OCI-LY1 (cell line): ENCODE measurements around the gene FIG4.

ENCODE experiments used
- H2AFZ ChIP-seq: fragments of 200-600 bp; sonication (generic), shearing (Covaris generic); 2 replicates; pipeline ENCODE4 v1.6.0; 2014; ENCODE audit warnings: antibody characterized with exemption, mild to moderate bottlenecking, low read length
- H3F3A ChIP-seq: fragments of 200-600 bp; sonication (generic), shearing (Covaris generic); 2 replicates; pipeline ENCODE4 v1.6.0; 2014; ENCODE audit warnings: mild to moderate bottlenecking, antibody characterized with exemption, low read length, moderate library complexity; ENCODE audit not compliant: insufficient read depth
- H3K27ac ChIP-seq: fragments of 200-600 bp; sonication (generic); 2 replicates; pipeline ENCODE4 v1.5.1; 2014; ENCODE audit warnings: low read length, mixed run types, mild to moderate bottlenecking, low read depth; ENCODE audit not compliant: poor library complexity, severe bottlenecking
- H3K27me3 ChIP-seq: fragments of 200-600 bp; sonication (generic); 2 replicates; pipeline ENCODE4 v1.6.0; 2014; ENCODE audit warnings: antibody characterized with exemption, mild to moderate bottlenecking, low read length, moderate library complexity; ENCODE audit not compliant: insufficient read depth
- H3K36me3 ChIP-seq: fragments of 200-600 bp; sonication (generic); 2 replicates; pipeline ENCODE4 v1.6.1; 2014; ENCODE audit warnings: mild to moderate bottlenecking, antibody characterized with exemption, low read length, moderate library complexity, mixed read lengths; ENCODE audit not compliant: insufficient read depth
- H3K4me1 ChIP-seq: fragments of 200-600 bp; sonication (generic); 2 replicates; pipeline ENCODE4 v1.5.1; 2014; ENCODE audit warnings: mild to moderate bottlenecking, low read length, moderate library complexity; ENCODE audit not compliant: insufficient read depth, severe bottlenecking
- H3K4me2 ChIP-seq: fragments of 200-600 bp; sonication (generic), shearing (Covaris generic); 2 replicates; pipeline ENCODE4 v1.6.1; 2014; ENCODE audit warnings: low read length
- H3K4me3 ChIP-seq: fragments of 200-600 bp; sonication (generic); 2 replicates; pipeline ENCODE4 v1.5.1; 2014; ENCODE audit warnings: low read length, low read depth, mild to moderate bottlenecking, mixed read lengths; ENCODE audit not compliant: poor library complexity, severe bottlenecking
- H3K79me2 ChIP-seq: fragments of 200-600 bp; shearing (Covaris generic); 2 replicates; pipeline ENCODE4 v1.6.1; 2016; ENCODE audit warnings: mixed run types, low read length, mixed read lengths; ENCODE audit not compliant: insufficient read depth
- H3K9ac ChIP-seq: fragments of 200-600 bp; sonication (generic), shearing (Covaris generic); 2 replicates; pipeline ENCODE4 v1.6.1; 2014; ENCODE audit warnings: mild to moderate bottlenecking, low read length, mixed read lengths
- H3K9me2 ChIP-seq: fragments of 200-600 bp; sonication (generic), shearing (Covaris generic); 2 replicates; pipeline ENCODE4 v1.6.1; 2014; ENCODE audit warnings: low read depth, mild to moderate bottlenecking, low read length, mixed read lengths
- H3K9me3 ChIP-seq: fragments of 200-600 bp; shearing (Covaris generic); 2 replicates; pipeline ENCODE4 v1.6.1; 2014; ENCODE audit warnings: low read length, mixed read lengths
- H4K20me1 ChIP-seq: fragments of 200-600 bp; sonication (generic), shearing (Covaris generic); 2 replicates; pipeline ENCODE4 v1.6.0; 2016; ENCODE audit warnings: mild to moderate bottlenecking, low read length; ENCODE audit not compliant: insufficient read depth
- CTCF ChIP-seq: fragments of 200-600 bp; sonication (generic), shearing (Covaris generic); IDR thresholded peaks from 2 replicates; pipeline ENCODE4 v1.5.1; 2017; ENCODE audit warnings: mild to moderate bottlenecking, antibody characterized with exemption, low read length, moderate library complexity, mixed read lengths
- EZH2 ChIP-seq: fragments of 200-600 bp; sonication (generic), shearing (Covaris generic); IDR thresholded peaks from 2 replicates; pipeline ENCODE4 v1.8.0; 2017; ENCODE audit warnings: borderline replicate concordance, mixed run types, mild to moderate bottlenecking, antibody characterized with exemption, low read length, moderate library complexity, mixed read lengths

The FIG4 gene

GRCh38 chr6:109655761-109656262, 35.3 kb upstream of the FIG4 start:
- H3K79me2 ChIP-seq: no peaks in the 10 kb centered on the region
- no peaks in the 10 kb centered on the region for H3K9me3 ChIP-seq
- H3K27me3 ChIP-seq: no peaks in the 10 kb centered on the region
- no peak overlapping the region for H2AFZ ChIP-seq
- no peak overlapping the region for H3K4me2 ChIP-seq
- no peaks in the 10 kb centered on the region for H3K36me3 ChIP-seq
- H3K4me3 ChIP-seq: no peak overlapping the region
- H4K20me1 ChIP-seq: no peaks in the 10 kb centered on the region
- TF ChIP-seq EZH2 (no peak), CTCF (no peak)
- H3K9me2 ChIP-seq: no peaks in the 10 kb centered on the region
- H3K4me1 ChIP-seq: no peaks in the 10 kb centered on the region
- H3K27ac ChIP-seq: no peak overlapping the region
- H3K9ac ChIP-seq: no peak overlapping the region
- no peaks in the 10 kb centered on the region for H3F3A ChIP-seq

- Histone ChIP-seq H3F3A (no peaks in the 10 kb centered on the region), H3K4me1 (no peaks in the 10 kb centered on the region), H3K9me3 (no peaks in the 10 kb centered on the region), H3K27ac (no peak overlapping the region), H3K27me3 (no peaks in the 10 kb centered on the region), H3K9me2 (no peaks in the 10 kb centered on the region), H3K9ac (no peak overlapping the region), H3K36me3 (no peaks in the 10 kb centered on the region), H3K4me2 (no peak overlapping the region), H2AFZ (no peak overlapping the region), H3K79me2 (no peaks in the 10 kb centered on the region), H4K20me1 (no peaks in the 10 kb centered on the region), H3K4me3 (no peak overlapping the region)
- TF ChIP-seq EZH2 (no peak), CTCF (no peak)
Measured at GRCh38 chr6:109660526-109661320, 30.4 kb upstream of the FIG4 start.

GRCh38 chr6:109662192-109662591, 28.9 kb upstream of the FIG4 start:
- Histone ChIP-seq H3K27ac (no peak overlapping the region), H4K20me1 (no peaks in the 10 kb centered on the region), H3K4me2 (no peak overlapping the region), H3K79me2 (no peaks in the 10 kb centered on the region), H3K4me1 (no peaks in the 10 kb centered on the region), H3K9me2 (no peaks in the 10 kb centered on the region), H3K27me3 (no peaks in the 10 kb centered on the region), H3K9me3 (no peaks in the 10 kb centered on the region), H3K9ac (no peak overlapping the region), H3F3A (no peaks in the 10 kb centered on the region), H3K36me3 (no peaks in the 10 kb centered on the region), H2AFZ (no peak overlapping the region), H3K4me3 (no peak overlapping the region)
- TF ChIP-seq CTCF: no peak
- TF ChIP-seq EZH2: no peak
